ENCODE data around the gene CNBP. TPM values are rescaled to one million over a fixed set of nuclear protein-coding genes. Genes with fewer than 3 reads are reported as not detected.

Gene CNBP
- total and polyA plus RNA-seq, 2 of the 13 experiments (the other 11 are each of a cell fraction or from before 2014, with no cell fraction given) = 282 to 354 TPM

DNA sequence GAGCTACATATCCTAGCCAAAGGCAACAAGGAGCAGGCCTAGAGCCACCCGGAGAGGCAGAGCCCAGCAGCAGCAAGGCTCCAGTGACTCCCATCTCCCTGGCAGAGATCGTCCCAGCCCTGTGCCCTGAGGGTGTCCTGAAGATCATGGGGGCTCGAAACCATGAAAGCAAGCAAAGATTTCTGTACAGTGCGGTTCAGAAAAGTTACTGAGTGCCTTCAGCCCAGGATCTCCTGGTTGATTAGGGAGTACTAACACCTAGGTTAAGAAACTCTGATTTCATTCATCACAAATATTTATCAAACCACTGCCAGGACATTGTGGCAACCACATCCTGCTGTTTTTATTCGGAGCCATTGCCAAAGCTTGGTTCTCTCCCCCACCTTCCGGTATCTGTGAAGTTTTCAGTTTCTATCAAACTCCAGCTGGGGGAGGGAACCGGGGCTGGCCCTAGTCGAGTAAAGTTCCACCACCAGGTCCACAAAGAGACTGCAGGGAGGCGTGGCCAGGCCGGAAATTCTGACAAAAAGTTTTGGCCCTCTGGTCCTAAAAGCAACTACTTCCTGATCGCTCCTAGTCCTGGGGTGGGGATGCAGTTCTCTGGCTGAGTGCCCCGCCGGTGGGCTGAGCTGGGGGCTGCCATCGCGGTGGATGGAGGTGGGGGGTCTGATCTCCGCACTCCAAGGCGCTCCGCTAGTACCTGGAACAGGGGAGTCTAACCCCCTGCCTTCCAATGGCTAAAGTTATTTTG lies 63.3 kb downstream of the CNBP start (continued):
- TF ChIP-seq, protein P1, sequence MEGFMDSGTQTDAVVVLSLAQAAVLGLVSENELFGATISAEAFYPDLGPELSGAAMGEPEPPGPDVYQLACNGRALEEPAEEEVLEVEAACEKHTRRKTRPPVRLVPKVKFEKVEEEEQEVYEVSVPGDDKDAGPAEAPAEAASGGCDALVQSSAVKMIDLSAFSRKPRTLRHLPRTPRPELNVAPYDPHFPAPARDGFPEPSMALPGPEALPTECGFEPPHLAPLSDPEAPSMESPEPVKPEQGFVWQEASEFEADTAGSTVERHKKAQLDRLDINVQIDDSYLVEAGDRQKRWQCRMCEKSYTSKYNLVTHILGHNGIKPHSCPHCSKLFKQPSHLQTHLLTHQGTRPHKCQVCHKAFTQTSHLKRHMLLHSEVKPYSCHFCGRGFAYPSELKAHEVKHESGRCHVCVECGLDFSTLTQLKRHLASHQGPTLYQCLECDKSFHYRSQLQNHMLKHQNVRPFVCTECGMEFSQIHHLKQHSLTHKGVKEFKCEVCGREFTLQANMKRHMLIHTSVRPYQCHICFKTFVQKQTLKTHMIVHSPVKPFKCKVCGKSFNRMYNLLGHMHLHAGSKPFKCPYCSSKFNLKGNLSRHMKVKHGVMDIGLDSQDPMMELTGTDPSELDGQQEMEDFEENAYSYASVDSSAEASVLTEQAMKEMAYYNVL (CRISPR knock-in tag; IDR thresholded peaks at IDR 0.05; ENCODE audit: borderline replicate concordance) = peak; percentile 53; the same call in 1 of the 2 replicates
- peak; percentile 55; the same call in 1 of the 2 replicates for TF ChIP-seq ZNF281 (CRISPR knock-in tag; IDR thresholded peaks at IDR 0.05; ENCODE audit: borderline replicate concordance)
- TF ChIP-seq HNRNPH1 (optimal IDR thresholded peaks at IDR 0.05; ENCODE audit: low read depth, low read length) = no peak
- peak; percentile 18 for TF ChIP-seq HOXA5 (CRISPR knock-in tag; IDR thresholded peaks at IDR 0.05)
- peak; percentile 27; the same call in 1 of the 2 replicates for TF ChIP-seq POGZ (CRISPR knock-in tag; IDR thresholded peaks at IDR 0.05)
- TF ChIP-seq, protein P2, sequence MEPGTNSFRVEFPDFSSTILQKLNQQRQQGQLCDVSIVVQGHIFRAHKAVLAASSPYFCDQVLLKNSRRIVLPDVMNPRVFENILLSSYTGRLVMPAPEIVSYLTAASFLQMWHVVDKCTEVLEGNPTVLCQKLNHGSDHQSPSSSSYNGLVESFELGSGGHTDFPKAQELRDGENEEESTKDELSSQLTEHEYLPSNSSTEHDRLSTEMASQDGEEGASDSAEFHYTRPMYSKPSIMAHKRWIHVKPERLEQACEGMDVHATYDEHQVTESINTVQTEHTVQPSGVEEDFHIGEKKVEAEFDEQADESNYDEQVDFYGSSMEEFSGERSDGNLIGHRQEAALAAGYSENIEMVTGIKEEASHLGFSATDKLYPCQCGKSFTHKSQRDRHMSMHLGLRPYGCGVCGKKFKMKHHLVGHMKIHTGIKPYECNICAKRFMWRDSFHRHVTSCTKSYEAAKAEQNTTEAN (CRISPR knock-in tag; conservative IDR thresholded peaks at IDR 0.05) = peak; percentile 59; the same call in 1 of the 2 replicates
- no peak for TF ChIP-seq WIZ (CRISPR knock-in tag; IDR thresholded peaks at IDR 0.05)
- no peak for TF ChIP-seq ZNF30 (CRISPR knock-in tag; IDR thresholded peaks at IDR 0.05)
- no peak for TF ChIP-seq ZBTB40 (IDR thresholded peaks at IDR 0.05)
- 0 out of 2 replicates have a peak, but pooled peaks have one; percentile 1 for TF ChIP-seq ZBTB40 (CRISPR knock-in tag; IDR thresholded peaks at IDR 0.05)
- TF ChIP-seq RARG (CRISPR knock-in tag; IDR thresholded peaks at IDR 0.05; ENCODE audit: low read depth) = no peak
- TF ChIP-seq NR2C2 (CRISPR knock-in tag; IDR thresholded peaks at IDR 0.05; ENCODE audit: borderline replicate concordance) = no peak
- no peak for TF ChIP-seq ZFP82 (CRISPR knock-in tag; IDR thresholded peaks at IDR 0.05; ENCODE audit: borderline replicate concordance)

All from HepG2 (cell line).